Skeletal muscle satellite cell (primary cell): ENCODE data around the gene MYDGF.

Experiments used
- H3K27me3 ChIP-seq: 2 replicates; pipeline ENCODE4 v1.7.0; 2013; ENCODE audit warnings: low read length; ENCODE audit not compliant: control insufficient read depth, insufficient read depth
- H3K36me3 ChIP-seq: 2 replicates; pipeline ENCODE4 v1.7.0; 2013; ENCODE audit warnings: mild to moderate bottlenecking, control low read depth, low read length; ENCODE audit not compliant: insufficient read depth
- H3K4me1 ChIP-seq: 2 replicates; pipeline ENCODE4 v1.7.0; 2013; ENCODE audit warnings: low read length; ENCODE audit not compliant: control insufficient read depth, insufficient read depth
- H3K4me2 ChIP-seq: 2 replicates; pipeline ENCODE4 v1.7.0; 2013; ENCODE audit warnings: mild to moderate bottlenecking, low read length
- H3K4me3 ChIP-seq: 2 replicates; pipeline ENCODE4 v1.7.0; 2013; ENCODE audit warnings: low read length
- H3K9ac ChIP-seq: 2 replicates; pipeline ENCODE4 v1.7.0; 2013; ENCODE audit warnings: mild to moderate bottlenecking, low read depth, low read length, moderate library complexity
- H3K9me3 ChIP-seq: replicated peaks from 2 replicates; pipeline ENCODE4 v1.7.0; 2013; ENCODE audit warnings: mild to moderate bottlenecking, control low read depth, low read length

The MYDGF gene

DNA sequence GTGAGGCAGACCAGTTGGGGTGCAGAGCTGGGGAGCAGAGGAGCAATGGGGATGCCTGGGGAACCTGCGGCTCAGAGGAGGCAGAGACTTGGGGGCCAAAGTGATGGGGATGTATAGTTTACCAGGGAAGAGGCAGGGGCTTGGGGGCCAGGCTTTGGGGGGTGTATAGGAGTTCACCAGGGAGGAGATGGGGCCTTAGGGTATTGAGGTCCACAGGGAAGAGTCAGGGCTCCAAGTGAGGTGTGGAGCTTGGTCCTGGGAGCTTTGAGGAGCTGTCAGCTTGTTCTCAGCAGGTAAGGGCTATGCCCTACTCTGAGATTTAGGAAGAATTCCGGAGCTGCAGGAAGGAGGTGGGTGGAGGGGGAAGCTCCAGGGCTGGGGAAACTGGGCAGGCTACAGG, 20.0 kb downstream of the MYDGF start:
- Histone ChIP-seq H3K9ac (no peak overlapping the region), H3K4me3 (no peak overlapping the region), H3K27me3 (no peaks in the 10 kb centered on the region), H3K36me3 (peaks cover 5% of the 10 kb centered on the region), H3K4me2 (no peak overlapping the region), H3K4me1 (no peaks in the 10 kb centered on the region), H3K9me3 (no peaks in the 10 kb centered on the region)

DNA sequence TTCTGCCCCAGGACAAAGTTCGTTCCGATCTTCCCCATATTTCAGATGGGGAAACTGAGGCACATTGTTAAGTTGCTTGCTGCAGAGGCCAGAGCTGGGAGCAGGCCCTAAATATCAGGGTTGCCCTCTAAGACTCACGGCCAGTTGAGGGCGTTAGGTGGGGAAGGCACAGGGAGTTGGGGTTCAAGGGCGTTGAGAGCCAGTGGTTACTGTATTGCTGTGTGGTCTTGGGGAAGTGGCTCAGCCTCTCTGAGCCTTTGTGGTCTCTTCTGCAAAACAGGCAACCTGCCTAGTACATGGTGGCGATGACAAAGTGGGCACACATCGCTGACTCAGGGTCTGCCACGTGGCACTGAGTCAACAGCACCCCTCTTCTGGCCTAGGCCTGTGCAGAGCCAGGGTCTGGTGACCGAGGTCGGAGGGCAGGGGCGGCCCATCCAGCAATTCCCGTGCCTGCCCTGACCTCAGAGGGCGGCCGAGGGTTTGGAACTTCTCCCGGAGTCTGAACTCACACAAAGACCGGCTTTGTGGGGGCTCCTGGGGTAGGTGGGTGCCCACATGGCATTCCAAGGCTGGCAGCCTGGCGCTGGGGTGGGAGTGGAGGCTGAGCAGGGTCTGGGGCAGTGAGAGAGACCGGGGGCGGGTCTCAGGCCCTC, 20.6 kb downstream of the MYDGF start:
- Histone ChIP-seq H3K4me2 (no peak overlapping the region), H3K4me3 (no peak overlapping the region), H3K36me3 (peaks cover 2% of the 10 kb centered on the region), H3K27me3 (no peaks in the 10 kb centered on the region), H3K9me3 (no peaks in the 10 kb centered on the region), H3K9ac (no peak overlapping the region), H3K4me1 (no peaks in the 10 kb centered on the region)

DNA sequence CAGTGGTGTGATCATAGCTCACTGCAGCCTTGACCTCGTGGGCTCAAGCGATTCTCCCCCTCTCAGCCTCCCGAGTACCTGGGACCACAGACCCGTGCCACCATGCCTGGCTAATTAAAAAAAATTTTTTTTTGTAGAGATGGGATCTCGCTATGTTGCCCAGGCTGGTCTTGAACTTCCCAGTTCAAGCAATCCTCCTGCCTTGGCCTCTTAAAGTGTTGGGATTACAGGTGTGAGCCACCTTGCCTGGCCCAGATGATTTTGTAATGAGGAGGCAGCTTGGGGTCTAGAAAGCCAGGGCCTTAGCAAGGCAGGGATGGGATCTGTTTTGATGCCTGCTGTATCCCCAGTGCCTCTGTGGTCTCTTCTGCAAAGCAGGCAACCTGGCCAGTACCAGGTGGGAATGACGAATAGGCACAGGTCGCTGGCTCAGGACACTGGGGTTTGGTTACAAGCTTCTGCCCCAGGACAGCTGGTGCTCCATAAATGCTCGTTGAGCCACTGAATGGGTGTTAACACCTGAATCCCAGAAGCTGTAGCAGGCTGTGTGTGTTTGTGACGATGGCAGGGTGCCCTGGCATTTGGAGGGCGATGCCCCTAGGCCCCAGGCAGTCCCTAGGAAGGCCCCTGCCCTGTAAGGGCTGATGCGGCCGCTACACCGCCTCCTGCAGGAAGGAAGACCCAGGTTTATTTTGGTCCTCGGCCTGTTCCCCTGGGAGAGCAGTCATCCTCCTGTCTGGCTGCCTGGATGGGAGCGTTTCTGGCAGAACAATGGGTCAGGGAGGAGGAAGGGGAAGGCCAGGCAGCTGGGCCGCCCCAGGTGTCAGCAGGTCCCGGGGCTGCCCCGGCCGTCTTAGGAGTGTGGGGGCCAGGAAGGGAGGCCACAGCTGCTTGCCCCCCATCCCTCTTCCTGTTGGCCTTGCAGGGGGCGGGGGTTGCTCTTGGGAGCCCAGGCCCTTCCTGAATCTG, 22.2 kb downstream of the MYDGF start:
- H3K4me3 ChIP-seq: no peak overlapping the region
- no peaks in the 10 kb centered on the region for H3K36me3 ChIP-seq
- no peaks in the 10 kb centered on the region for H3K9me3 ChIP-seq
- H3K27me3 ChIP-seq: no peaks in the 10 kb centered on the region
- H3K4me1 ChIP-seq: no peaks in the 10 kb centered on the region
- H3K9ac ChIP-seq: no peak overlapping the region
- H3K4me2 ChIP-seq: no peak overlapping the region

DNA sequence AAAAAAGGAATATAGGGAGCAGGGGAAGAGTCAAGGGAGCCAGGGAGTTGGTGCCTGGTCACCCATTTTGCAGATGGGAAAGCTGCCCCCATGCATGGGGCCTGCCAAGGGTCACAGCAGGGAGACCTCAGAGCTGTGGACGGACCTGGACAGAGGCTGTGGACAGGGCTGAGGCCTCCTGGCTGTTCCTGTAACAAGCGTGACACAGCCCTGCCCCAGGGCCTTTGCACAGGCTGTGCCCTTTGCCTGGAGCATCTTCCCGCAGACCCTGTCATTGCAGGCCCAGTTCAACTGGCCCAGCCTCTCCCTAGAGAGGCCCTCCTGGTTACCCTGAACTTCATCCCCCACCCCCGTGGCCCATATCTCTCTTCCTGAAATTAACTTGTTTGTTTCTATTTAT, 24.4 kb downstream of the MYDGF start:
- Histone ChIP-seq H3K9me3 (no peaks in the 10 kb centered on the region), H3K4me2 (no peak overlapping the region), H3K36me3 (no peaks in the 10 kb centered on the region), H3K27me3 (no peaks in the 10 kb centered on the region), H3K4me3 (no peak overlapping the region), H3K9ac (no peak overlapping the region), H3K4me1 (no peaks in the 10 kb centered on the region)

DNA sequence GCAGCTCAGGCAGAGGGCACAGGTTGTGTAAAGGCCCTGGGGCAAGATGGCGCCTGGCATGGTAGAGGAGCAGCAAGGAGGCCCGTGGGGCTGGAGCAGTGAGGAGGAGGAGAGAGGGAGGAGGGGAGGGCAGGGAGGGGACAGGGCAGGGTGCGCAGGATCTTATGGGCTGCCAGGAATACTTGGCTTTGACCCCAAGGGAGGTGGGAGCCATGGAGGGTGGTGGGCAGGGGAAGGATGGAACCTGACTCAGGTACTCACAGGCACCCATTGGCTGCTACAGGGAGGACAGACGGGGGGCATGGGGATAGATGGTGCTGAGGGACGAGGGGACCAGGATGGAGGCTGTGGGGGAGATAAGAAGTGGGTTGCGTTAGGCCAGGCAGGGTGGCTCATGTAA, 27.5 kb downstream of the MYDGF start:
- no peaks in the 10 kb centered on the region for H3K9me3 ChIP-seq
- H3K9ac ChIP-seq: no peak overlapping the region
- H3K36me3 ChIP-seq: no peaks in the 10 kb centered on the region
- peaks cover 18% of the 10 kb centered on the region for H3K4me1 ChIP-seq
- H3K27me3 ChIP-seq: no peaks in the 10 kb centered on the region
- H3K4me2 ChIP-seq: no peak overlapping the region
- H3K4me3 ChIP-seq: no peak overlapping the region

DNA sequence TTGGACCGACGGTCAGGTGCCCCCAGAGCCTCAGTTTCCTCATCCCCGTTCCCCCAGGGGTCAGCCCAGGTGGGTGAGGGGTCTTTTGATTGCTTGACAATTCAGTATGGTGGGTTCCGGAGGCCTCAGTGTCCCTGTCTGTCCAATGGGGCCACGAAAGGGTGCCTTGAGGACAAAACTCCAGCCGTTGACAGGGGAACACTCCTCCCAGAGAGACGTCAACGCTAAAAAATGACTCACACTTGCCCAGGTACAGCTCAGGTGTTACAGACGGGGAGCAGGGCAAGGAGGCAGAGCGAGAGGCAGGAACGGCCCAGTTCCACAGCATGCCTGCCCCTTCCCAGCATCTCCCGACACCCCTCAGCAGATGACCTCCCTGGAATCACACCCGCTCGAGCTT, 29.0 kb downstream of the MYDGF start:
- no peaks in the 10 kb centered on the region for H3K27me3 ChIP-seq
- H3K9ac ChIP-seq: no peak overlapping the region
- no peaks in the 10 kb centered on the region for H3K36me3 ChIP-seq
- H3K9me3 ChIP-seq: no peaks in the 10 kb centered on the region
- H3K4me3 ChIP-seq: no peak overlapping the region
- H3K4me1 ChIP-seq: peaks cover 23% of the 10 kb centered on the region
- no peak overlapping the region for H3K4me2 ChIP-seq

DNA sequence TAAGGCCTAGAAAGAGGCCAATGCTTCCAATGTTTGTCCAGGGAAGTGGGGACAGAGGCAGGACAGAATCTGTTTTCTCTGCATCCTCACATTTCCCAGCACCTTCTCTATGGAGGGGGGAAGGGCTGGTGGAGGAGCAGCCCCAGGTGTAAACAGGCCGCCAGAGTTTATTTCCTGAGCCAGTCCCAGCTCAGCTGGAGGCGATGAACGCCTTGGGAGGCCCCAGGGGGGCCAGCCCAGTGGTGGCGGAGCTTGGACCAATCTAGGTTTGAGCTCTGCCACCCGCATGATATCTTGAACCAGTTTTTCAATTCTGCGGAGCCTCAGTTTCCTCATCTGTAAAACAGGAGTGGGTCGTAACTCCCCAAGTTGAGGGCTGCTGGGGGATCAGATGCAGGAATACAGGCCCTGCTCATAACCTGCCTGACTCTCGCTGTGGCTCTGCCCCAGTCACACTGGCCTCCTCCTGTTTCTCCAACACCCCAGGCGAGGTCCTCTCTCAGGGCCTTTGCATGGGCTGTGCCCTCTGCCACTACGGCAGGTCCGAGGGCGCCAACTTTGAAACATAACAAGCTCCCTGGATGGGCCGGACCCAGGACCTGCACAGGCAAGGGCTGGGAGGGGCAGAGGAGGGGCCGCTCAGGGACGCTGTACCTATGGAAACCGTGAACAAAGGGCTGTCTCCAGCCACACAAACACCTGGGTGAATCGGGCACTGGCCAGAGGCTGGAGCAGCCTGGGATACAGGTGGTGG, 29.7 kb downstream of the MYDGF start:
- peaks cover 30% of the 10 kb centered on the region for H3K4me1 ChIP-seq

DNA sequence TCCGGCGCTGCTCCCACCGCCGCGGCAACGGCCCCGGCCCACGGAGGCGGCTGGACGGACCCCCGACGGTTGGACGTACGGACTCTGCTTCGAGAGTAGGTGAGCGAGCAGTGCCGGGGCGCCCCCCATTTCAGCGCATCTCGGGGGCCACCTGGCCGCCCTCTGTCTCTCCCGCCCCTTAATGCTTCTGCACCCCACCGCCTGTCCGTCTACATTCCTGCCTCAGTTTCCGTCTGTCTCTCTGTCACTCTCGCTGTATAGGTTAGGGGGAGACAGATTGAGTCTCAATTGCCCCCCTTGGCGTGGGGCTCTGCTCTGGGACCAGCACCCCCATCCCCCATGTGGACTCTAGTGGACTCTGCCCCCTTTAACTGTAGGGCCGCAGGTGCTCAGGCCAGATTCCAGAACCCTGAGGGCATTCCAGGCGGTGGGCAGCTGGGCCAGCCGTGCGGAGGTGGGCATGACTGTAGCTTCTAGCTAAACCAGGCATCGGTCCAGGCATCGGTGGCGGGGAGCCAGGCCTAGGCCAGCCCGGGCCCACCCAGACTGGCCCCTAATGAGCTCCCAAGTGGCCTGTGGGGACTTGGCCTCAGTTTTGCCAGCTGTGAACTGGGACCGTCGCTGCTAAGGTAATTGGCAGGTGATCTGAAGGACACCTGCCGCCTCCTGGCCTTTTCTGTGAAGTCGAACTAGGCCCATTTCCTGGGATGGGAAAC, 30.5 kb downstream of the MYDGF start:
- H3K4me1 ChIP-seq: peaks cover 36% of the 10 kb centered on the region

More for the DNA sequence above, 29.7 kb downstream of the MYDGF start:
- peak overlapping the region; percentile 84 for H3K4me3 ChIP-seq
- peak overlapping the region; percentile 100 for H3K4me2 ChIP-seq
- H3K27me3 ChIP-seq: no peaks in the 10 kb centered on the region
- H3K9me3 ChIP-seq: no peaks in the 10 kb centered on the region
- no peaks in the 10 kb centered on the region for H3K36me3 ChIP-seq
- peak overlapping the region; percentile 85 for H3K9ac ChIP-seq

DNA sequence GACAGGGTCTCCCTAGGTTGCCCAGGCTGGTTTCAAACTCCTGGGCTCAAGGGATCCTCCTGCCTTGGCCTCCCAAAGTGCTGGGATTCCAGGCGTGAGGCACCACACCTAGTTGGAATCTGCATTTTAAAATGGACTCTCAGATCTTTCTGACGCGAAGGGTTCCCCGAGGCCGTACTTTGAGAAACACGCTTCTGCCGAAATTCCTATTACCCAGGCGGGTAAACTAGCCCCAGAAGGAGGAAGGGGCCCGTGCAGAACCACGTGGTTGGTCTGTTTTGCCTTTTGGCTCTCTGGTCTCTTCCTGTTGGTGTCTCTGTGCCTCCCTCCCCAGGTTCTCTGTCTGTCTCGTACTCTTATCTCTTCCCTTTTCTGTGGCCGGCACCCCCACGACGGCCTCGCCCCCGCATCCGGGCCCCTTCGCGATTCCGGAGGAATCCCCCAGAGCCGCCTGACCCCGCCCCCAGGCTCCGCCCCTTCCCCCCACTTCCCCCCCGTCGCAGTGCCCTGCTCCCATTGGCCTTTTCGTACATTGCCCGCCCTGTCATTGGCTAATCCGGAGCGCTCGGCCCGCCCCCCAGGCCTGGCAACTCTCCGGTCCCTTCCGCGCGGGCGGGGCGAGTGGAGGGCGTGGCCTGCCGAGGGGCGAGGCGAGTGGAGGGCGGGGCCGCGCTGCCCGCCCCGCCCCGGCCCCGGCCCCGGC, 31.2 kb downstream of the MYDGF start, which contains the start of gene TNFAIP8L1:
TSS of gene TNFAIP8L1 (plus strand) at position 689 of the 703 bp plus-strand sequence. CDS start 12,354 bp downstream, outside the sequence.
- peaks cover 43% of the 10 kb centered on the region for H3K4me1 ChIP-seq
- H3K27me3 ChIP-seq: no peaks in the 10 kb centered on the region
- no peaks in the 10 kb centered on the region for H3K9me3 ChIP-seq
- H3K4me2 ChIP-seq: peak within 1 kb of the TSS; percentile 100
- no peaks in the 10 kb centered on the region for H3K36me3 ChIP-seq
- H3K4me3 ChIP-seq: peak within 1 kb of the TSS; percentile 84
- peak within 1 kb of the TSS; percentile 85 for H3K9ac ChIP-seq

More for the DNA sequence above, 30.5 kb downstream of the MYDGF start:
- H3K36me3 ChIP-seq: no peaks in the 10 kb centered on the region
- H3K27me3 ChIP-seq: no peaks in the 10 kb centered on the region
- H3K4me3 ChIP-seq: peak overlapping the region; percentile 84
- peak overlapping the region; percentile 85 for H3K9ac ChIP-seq
- peak overlapping the region; percentile 100 for H3K4me2 ChIP-seq
- H3K9me3 ChIP-seq: no peaks in the 10 kb centered on the region

DNA sequence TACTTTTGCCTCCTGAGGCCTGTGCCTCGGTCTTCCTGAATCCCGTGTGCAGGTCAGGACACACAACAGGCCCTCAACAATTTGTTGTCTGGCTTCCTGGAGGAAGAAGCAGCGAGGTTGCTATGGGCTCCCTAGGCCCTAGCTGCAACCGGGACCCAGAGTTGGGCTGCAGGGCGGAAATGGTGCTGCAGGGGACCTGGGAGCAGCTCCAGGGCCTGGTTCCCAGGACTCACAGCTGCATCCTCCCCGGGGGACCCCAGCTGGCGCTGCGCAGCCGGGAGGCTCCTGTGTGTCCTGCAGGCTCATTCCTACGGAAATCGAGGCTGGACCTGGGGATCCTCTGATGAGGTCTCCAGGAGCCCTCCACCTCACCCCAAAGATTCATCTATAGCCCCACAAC, 31.8 kb downstream of the MYDGF start:
- Histone ChIP-seq H3K4me1 (peaks cover 50% of the 10 kb centered on the region), H3K27me3 (no peaks in the 10 kb centered on the region), H3K36me3 (no peaks in the 10 kb centered on the region), H3K4me2 (peak overlapping the region; percentile 11), H3K4me3 (no peak overlapping the region), H3K9me3 (no peaks in the 10 kb centered on the region), H3K9ac (peak overlapping the region; percentile 67)
